Ectodermal cell (in vitro differentiated cells): ENCODE measurements around the gene ASPRV1.
A peak's percentile ranks its signal among the peaks of the same experiment; 100 is the strongest.

ENCODE experiments used
- H3K27ac ChIP-seq: 2 replicates; pipeline ENCODE4 v1.7.0; 2013; ENCODE audit warnings: mild to moderate bottlenecking, low read depth, low read length; ENCODE audit not compliant: insufficient read depth, poor library complexity, severe bottlenecking
- H3K27me3 ChIP-seq: 2 replicates; pipeline ENCODE4 v1.7.0; 2013; ENCODE audit warnings: mild to moderate bottlenecking, low read length; ENCODE audit not compliant: insufficient read depth, control insufficient read depth, poor library complexity, severe bottlenecking
- H3K36me3 ChIP-seq: one replicate; pipeline ENCODE4 v1.7.0; 2013; ENCODE audit warnings: low read length; ENCODE audit not compliant: control insufficient read depth, insufficient read depth
- H3K4me1 ChIP-seq: one replicate; pipeline ENCODE4 v1.7.0; 2013; ENCODE audit warnings: low read length; ENCODE audit not compliant: control insufficient read depth, insufficient read depth
- H3K4me3 ChIP-seq: 2 replicates; pipeline ENCODE4 v1.7.0; 2013; ENCODE audit warnings: low read depth, low read length, control low read depth; ENCODE audit not compliant: insufficient read depth
- H3K9me3 ChIP-seq: 2 replicates; pipeline ENCODE4 v1.7.0; 2013; ENCODE audit warnings: mild to moderate bottlenecking, low read length, moderate library complexity; ENCODE audit not compliant: control insufficient read depth
- WGBS, 2 experiments: methylation state at CpG; one replicate each; pipeline ENCODE4 v1.1.7; 2013; ENCODE audit warnings: missing lambda C conversion rate in 2 of 2; 5-methylcytosine and 5-hydroxymethylcytosine counted together

ASPRV1 gene

DNA sequence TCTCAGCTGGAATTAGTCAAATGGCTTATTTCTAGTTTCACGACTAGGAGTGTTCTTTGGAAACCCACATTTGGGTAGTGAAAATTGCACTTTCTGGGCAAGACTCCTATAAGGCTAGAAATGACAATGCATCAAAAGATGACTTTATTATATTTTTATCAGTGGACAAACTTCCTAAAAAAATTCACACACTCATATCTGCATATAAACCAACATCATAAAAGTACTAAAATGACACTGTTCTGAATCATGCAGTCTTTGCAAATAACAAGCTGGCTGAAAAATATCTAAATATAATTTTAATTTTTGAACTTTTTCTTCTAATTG, 28.9 kb downstream of the ASPRV1 start:
- 86 to 96% methylated on average over 1 of the region's 1 CpG for WGBS, 2 experiments
- Histone ChIP-seq H3K36me3 (peaks cover 8% of the 10 kb centered on the region), H3K9me3 (no peaks in the 10 kb centered on the region), H3K27me3 (no peaks in the 10 kb centered on the region), H3K4me1 (no peaks in the 10 kb centered on the region), H3K27ac (no peak overlapping the region), H3K4me3 (no peak overlapping the region)

DNA sequence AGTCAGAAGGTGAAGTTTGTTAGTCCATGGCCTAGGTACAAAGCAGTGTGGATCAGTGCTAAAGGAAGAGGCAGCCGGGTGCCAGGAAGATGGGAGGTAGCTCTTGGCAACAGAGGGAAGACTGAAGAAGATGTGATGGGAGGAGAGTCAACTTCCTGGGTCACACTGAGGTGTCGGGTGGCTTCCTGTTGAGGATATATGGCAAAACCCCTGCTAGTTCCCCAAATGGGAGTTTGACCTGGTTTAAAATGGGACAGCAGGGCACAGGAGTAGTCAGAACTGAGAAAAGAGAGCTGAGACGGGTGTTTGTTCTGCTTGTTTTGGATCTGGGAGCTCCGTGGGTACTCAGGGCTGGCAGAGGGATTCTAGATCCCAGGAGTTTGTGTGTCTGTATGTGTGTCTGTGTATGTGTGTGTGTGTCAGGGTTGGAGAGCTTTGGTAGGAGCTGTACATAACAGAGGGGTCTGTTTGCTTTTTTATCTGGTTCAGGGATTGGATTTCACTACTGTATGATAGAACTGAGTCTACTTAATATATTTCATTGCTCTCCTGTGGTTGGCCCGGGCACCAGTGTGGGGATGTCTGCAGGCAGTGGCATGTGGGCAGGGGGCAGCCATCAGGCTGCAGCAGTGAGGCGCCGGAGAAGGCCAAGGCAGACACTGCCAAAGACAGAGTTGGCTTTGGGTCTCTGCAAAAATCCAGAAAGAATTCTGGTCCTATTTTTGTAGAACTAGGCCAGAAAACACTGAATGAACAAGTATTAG, 29.4 kb downstream of the ASPRV1 start:
- Histone ChIP-seq H3K36me3 (peaks cover 8% of the 10 kb centered on the region), H3K4me1 (no peaks in the 10 kb centered on the region), H3K4me3 (no peak overlapping the region), H3K27ac (no peak overlapping the region), H3K27me3 (no peaks in the 10 kb centered on the region), H3K9me3 (no peaks in the 10 kb centered on the region)
- 88 to 91% methylated on average over 7 of the region's 7 CpGs for WGBS, 2 experiments

DNA sequence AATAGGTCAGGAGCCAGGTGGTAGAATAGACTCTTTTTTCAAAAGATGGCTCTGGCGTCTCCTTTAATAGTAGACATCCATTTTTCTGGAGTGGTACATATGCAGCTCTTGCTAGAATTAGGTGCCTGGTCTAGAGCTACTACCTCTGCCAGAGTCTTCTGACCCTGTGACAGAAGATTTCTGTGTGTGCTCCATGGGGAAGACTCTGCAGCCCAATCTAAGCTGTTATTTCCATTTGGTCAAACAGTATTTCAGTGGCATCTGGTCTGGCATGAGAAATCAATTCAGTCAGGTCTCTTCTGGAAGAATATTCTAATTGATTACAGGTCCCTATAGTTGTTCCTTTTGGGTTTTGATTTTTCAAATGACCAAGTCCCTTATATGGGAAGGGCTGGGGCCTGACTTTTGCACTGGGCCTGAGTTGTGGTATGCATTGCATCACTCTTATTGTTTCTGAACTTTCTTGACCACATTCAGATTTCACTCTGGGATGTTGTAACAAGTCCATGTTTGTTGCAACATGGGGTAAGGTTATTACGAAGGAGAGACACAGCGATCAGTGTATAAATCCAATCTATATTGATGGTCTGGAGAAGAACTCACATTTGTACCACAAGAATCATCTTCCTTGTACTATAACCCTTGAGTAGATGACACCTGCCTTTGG, 34.4 kb downstream of the ASPRV1 start:
- Histone ChIP-seq H3K4me1 (no peaks in the 10 kb centered on the region), H3K4me3 (no peak overlapping the region), H3K9me3 (no peaks in the 10 kb centered on the region), H3K36me3 (no peaks in the 10 kb centered on the region), H3K27ac (no peak overlapping the region), H3K27me3 (no peaks in the 10 kb centered on the region)
- 63 to 65% methylated on average over 3 of the region's 3 CpGs for WGBS, 2 experiments

DNA sequence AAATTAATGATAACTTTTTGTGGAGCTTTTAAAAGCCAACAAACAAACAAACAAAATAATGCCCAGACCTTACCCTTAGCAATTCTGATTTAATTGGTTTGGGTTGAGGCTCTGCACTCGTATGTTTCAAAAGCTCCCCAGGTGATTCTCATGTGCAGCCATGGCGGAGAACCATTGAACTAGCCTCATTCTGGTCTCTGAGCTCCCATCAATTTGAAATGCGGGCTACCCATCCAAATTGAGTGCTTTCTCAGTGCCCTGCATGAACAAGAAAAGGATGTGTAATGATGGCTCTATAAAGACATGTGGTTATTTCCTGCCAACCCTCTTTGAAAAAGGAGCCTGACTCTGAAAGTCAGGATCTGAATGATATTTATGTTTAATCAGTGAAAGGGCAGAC, 38.3 kb downstream of the ASPRV1 start:
- WGBS, 2 experiments: 93% methylated on average over 3 of the region's 3 CpGs
- H3K36me3 ChIP-seq: no peaks in the 10 kb centered on the region
- no peaks in the 10 kb centered on the region for H3K9me3 ChIP-seq
- no peaks in the 10 kb centered on the region for H3K27me3 ChIP-seq
- H3K4me1 ChIP-seq: no peaks in the 10 kb centered on the region
- H3K4me3 ChIP-seq: no peak overlapping the region
- no peak overlapping the region for H3K27ac ChIP-seq

DNA sequence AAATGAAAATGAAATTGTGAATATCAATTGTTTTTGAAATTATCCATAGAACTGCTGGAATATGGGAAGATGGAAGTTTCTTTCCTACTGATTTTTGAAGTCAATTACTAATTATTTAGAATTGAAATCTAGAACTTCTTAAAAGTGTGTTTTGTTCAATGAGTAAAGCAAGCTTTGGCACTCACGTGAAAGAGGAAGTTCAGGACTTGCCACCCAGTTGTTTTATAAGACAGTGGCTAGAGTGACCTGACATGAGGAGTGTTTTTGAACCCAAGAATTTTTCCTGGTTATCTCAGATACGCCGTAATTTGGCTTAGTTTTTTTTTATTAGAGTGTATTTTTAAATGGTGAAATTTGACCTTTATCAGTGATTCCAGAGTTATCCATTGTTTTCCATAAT, 43.0 kb downstream of the ASPRV1 start:
- no peaks in the 10 kb centered on the region for H3K36me3 ChIP-seq
- H3K4me1 ChIP-seq: peaks cover 6% of the 10 kb centered on the region
- no peaks in the 10 kb centered on the region for H3K9me3 ChIP-seq
- no peak overlapping the region for H3K27ac ChIP-seq
- WGBS, 2 experiments: 31 to 33% methylated on average over 3 of the region's 3 CpGs
- H3K4me3 ChIP-seq: no peak overlapping the region
- H3K27me3 ChIP-seq: peaks cover 13% of the 10 kb centered on the region

DNA sequence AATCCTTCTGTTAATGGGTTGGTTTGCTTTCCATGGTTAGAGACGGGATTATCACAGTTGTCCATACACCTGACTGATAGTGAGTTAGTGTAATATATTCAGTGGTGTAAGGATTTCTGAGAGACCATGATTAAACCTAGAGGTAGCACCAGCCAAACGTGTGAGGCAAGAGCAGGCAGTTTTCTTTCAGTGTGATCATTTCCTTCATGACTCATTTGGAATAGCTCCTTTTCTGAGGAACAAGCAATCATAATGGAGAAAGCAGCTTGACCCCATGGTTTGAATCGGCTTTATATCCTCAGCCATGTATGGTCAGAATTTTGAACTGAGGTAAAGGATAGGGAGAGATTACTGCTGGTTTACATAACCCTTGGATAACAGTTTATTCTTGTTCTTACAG, 43.6 kb downstream of the ASPRV1 start:
- no peaks in the 10 kb centered on the region for H3K9me3 ChIP-seq
- WGBS, 2 experiments: 77 to 81% methylated on average over 3 of the region's 3 CpGs
- H3K36me3 ChIP-seq: no peaks in the 10 kb centered on the region
- H3K4me1 ChIP-seq: peaks cover 6% of the 10 kb centered on the region
- H3K27ac ChIP-seq: no peak overlapping the region
- H3K4me3 ChIP-seq: no peak overlapping the region
- H3K27me3 ChIP-seq: peaks cover 13% of the 10 kb centered on the region

DNA sequence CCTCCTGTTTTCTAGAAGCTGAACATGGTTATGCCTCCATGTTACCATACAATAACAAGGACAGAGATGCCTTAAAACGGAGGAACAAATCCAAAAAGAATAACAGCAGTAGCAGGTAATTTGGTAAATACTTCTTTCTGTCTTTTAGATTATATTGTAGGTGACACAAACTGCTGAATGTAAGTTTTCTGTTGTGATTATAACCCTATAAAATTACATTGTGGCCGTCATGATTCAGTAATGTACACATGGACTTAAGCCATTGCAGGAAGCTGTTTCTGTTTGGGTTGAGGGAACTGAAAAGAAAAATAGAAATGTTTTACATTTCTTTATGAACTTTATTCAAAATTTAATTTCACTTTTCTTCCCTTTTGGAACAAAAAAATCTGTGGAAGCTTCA, 45.3 kb downstream of the ASPRV1 start:
- H3K9me3 ChIP-seq: no peaks in the 10 kb centered on the region
- no peaks in the 10 kb centered on the region for H3K36me3 ChIP-seq
- no peak overlapping the region for H3K27ac ChIP-seq
- H3K4me3 ChIP-seq: peak overlapping the region; percentile 92
- H3K27me3 ChIP-seq: peaks cover 13% of the 10 kb centered on the region
- peaks cover 6% of the 10 kb centered on the region for H3K4me1 ChIP-seq
- 81 to 94% methylated on average over 2 of the region's 2 CpGs for WGBS, 2 experiments

DNA sequence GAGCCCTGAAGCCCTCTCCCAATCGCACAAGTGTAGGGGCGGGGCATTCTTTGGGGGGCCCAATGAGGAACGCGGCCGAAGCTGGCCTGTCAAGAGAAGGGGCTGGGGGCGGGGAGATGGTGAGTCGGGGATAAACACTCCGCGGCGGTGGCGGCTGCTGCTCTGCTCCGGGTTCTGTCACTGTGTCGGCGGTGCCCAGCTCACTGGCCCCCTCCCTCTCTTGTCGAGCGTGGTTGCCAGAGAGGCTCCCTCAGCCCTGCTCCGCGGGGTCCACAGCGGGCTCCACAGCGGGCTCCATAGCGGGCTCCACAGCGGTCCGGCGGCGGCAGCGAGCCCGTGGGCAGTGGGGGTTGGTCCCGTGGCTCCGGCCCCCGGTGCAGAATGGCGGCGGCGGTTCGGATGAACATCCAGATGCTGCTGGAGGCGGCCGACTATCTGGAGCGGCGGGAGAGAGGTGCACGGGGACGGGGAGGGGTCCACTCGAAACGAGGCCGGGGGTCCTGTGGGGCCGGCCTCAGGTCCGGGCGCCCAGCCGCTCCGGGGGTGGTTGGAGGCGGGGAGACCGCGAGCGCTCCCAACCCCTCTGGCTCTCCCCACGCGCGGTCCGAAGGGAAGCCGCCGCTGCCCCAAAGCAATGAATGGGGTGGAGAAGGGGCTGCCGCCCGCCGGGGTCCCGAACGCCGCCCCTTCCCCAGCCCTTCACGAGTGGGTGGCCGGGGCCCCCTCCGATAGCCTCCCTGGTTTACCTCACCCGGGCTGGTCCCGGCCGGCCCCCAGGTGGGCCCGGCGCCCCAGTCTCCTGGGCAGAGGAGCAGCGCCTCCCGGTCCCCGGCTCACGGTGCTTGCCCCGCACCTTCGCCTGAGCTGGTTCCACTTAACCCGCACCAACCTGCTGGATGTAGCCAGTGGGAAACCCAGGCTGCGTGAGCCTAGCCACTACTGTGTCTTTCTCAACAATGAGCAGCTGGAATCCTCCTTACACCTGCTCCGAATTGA, 46.2 kb downstream of the ASPRV1 start, which contains the start of gene MXD1:
MXD1 (plus strand) TSS at position 160 of the 996 bp plus-strand sequence; CDS start at position 382, 222 bp downstream.
- Histone ChIP-seq H3K9me3 (no peaks in the 10 kb centered on the region), H3K4me3 (peak within 1 kb of the TSS; percentile 92), H3K4me1 (peaks cover 6% of the 10 kb centered on the region), H3K27me3 (peaks cover 13% of the 10 kb centered on the region), H3K27ac (peak within 1 kb of the TSS; percentile 98), H3K36me3 (no peaks in the 10 kb centered on the region)
- WGBS, 2 experiments: 2% methylated on average over 81 of the region's 81 CpGs

DNA sequence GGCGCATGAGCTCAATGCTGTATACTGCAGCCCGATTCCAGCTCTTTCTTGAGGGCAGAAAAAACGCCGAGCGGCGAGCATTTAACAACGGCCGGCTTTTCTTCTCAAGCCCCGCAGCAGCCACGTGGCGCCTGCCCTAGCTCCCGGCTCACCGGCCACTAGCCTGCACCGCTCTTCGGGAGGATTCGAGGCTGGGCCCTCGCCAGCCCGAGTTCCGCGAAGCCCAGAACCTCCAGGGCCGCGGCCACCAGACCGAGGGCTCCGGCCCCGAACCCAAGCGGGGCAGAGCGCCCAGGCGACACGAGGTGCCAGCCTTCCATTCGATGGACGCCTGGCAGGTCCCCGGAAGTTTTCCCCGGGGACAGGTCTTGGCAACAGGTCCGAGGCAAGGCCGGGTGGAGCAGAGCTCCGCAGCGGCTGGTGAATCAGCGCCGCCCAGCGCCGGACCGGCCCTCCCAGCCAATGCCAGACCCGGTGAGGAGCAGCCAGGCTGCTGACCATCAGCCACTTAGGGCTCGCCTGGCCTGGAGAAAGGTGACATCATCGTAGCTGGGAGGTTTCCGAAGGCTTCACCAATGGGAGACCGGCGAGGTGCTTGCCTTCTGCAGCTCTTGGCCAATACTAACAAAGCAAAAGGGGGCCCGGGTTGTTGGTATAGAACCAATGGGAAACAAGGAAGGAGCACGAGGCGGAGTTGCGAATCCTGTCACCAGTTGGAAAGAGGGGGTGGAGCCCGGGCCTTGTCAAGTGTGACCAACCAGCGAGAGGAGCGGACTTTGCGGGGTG, 47.1 kb downstream of the ASPRV1 start:
- no peaks in the 10 kb centered on the region for H3K9me3 ChIP-seq
- peak overlapping the region; percentile 81 for H3K4me3 ChIP-seq
- H3K27me3 ChIP-seq: peaks cover 13% of the 10 kb centered on the region
- WGBS, 2 experiments: 0 to 1% methylated on average over 56 of the region's 56 CpGs
- no peaks in the 10 kb centered on the region for H3K36me3 ChIP-seq
- peak overlapping the region; percentile 98 for H3K27ac ChIP-seq
- H3K4me1 ChIP-seq: peaks cover 6% of the 10 kb centered on the region
